Smooth muscle cell (in vitro differentiated cells): ENCODE measurements around the gene N4BP2L1. TPM values are rescaled to one million over a fixed set of nuclear protein-coding genes. Genes with fewer than 3 reads are reported as not detected.

ENCODE experiments used
- DNase-seq: peaks from one replicate; lab custom pipeline; 2025; ENCODE audit not compliant: unreplicated experiment; lab: John Stamatoyannopoulos, UW
- H2AFZ ChIP-seq: fragments of 200-600 bp; sonication (generic); 2 replicates; pipeline ENCODE4 v1.6.0; 2016; ENCODE audit warnings: antibody characterized with exemption, low read depth, mild to moderate bottlenecking
- H3F3A ChIP-seq: fragments of 200-600 bp; sonication (generic); 2 replicates; pipeline ENCODE4 v1.6.0; 2017; ENCODE audit warnings: antibody characterized with exemption, low read depth
- H3K27ac ChIP-seq: fragments of 200-600 bp; sonication (generic); 2 replicates; pipeline ENCODE4 v1.5.1; 2016; ENCODE audit warnings: low read depth, mild to moderate bottlenecking
- H3K27me3 ChIP-seq: fragments of 200-600 bp; sonication (generic); 2 replicates; pipeline ENCODE4 v1.6.1; 2016; ENCODE audit warnings: low read depth, mild to moderate bottlenecking
- H3K36me3 ChIP-seq: fragments of 200-600 bp; sonication (generic); 2 replicates; pipeline ENCODE4 v1.5.1; 2016; ENCODE audit warnings: low read depth
- H3K4me1 ChIP-seq: fragments of 200-600 bp; sonication (generic); 2 replicates; pipeline ENCODE4 v1.5.1; 2016; ENCODE audit warnings: low read depth
- H3K4me2 ChIP-seq: fragments of 200-600 bp; sonication (generic); 2 replicates; pipeline ENCODE4 v1.6.0; 2016; ENCODE audit warnings: mild to moderate bottlenecking
- H3K4me3 ChIP-seq: fragments of 200-600 bp; sonication (generic); 2 replicates; pipeline ENCODE4 v1.5.1; 2016; ENCODE audit warnings: mild to moderate bottlenecking
- H3K79me2 ChIP-seq: fragments of 200-600 bp; sonication (generic); 2 replicates; pipeline ENCODE4 v1.6.0; 2016; ENCODE audit warnings: low read depth, mild to moderate bottlenecking
- H3K9ac ChIP-seq: fragments of 200-600 bp; sonication (generic); 2 replicates; pipeline ENCODE4 v1.6.0; 2016; ENCODE audit warnings: low read depth
- H3K9me3 ChIP-seq: fragments of 200-600 bp; sonication (generic); replicated peaks from 2 replicates; pipeline ENCODE4 v1.5.1; 2016; ENCODE audit warnings: low read depth
- H4K20me1 ChIP-seq: fragments of 200-600 bp; sonication (generic); 2 replicates; pipeline ENCODE4 v1.6.0; 2016; ENCODE audit warnings: low read depth
- WGBS: methylation state at CpG from one replicate; pipeline ENCODE4 v1.1.7; 2016; ENCODE audit warnings: low lambda C conversion rate; 5-methylcytosine and 5-hydroxymethylcytosine counted together
- polyA plus RNA-seq: library from polyadenylated mRNA; unstranded; fragments of >200 nt; fragmentation: Nextera tagmentation; extraction: Ambion mirVana; gene quantifications from 2 replicates; pipeline ENCODE4 v1.2.1, GENCODE V29; 2016
- total RNA-seq: library from RNA; depleted of rRNA; stranded (reverse); fragments of >200 nt; gene quantifications from 2 replicates; pipeline ENCODE4 v1.2.3, GENCODE V29; 2014
- TF ChIP-seq, protein P1 (sequence below): fragments of 200-600 bp; sonication (generic); IDR thresholded peaks from 2 replicates; pipeline ENCODE4 v1.5.1; 2017; ENCODE audit warnings: borderline replicate concordance, mild to moderate bottlenecking, antibody characterized with exemption; ENCODE audit not compliant: insufficient read depth, poor library complexity, severe bottlenecking

N4BP2L1 gene
- total and polyA plus RNA-seq, 2 experiments from 2014 or later: 0.64 to 0.99 TPM

DNA sequence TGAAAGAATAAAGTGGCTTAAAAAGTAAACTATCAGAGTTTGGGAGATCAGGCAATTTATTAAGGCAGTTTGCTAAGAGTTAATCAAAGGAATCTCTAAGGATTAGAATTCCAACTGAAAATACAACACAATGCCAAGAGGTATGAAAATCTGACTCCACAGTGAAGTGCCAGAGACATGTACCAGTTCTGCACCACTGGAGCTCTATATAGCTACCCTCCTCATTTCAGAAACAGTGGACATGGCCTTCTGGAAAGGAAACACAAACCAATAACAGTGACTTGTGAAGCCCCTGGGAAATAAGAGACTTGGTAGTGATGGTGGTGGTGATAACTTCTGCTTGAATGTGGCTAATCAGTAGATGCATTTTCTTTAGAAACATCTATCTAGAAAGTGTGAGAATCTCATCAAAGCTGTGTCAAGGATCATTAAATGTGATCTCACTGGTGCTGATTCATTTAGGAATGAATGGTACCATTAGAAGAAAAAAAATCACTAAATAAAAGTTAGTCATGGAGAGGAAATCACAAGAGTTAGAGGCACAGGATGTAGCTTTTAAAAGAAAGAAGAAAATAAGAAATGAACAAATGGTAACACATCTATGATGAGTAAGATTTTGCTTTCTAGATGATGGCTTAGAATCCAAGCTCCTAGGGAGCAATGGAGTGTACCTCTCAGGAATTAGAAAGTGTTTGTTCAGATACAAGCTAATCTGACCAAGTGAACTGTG lies 20.1 kb upstream of the N4BP2L1 start:
- DNase-seq: no peak
- no peaks in the 10 kb centered on the region for H3K36me3 ChIP-seq

DNA sequence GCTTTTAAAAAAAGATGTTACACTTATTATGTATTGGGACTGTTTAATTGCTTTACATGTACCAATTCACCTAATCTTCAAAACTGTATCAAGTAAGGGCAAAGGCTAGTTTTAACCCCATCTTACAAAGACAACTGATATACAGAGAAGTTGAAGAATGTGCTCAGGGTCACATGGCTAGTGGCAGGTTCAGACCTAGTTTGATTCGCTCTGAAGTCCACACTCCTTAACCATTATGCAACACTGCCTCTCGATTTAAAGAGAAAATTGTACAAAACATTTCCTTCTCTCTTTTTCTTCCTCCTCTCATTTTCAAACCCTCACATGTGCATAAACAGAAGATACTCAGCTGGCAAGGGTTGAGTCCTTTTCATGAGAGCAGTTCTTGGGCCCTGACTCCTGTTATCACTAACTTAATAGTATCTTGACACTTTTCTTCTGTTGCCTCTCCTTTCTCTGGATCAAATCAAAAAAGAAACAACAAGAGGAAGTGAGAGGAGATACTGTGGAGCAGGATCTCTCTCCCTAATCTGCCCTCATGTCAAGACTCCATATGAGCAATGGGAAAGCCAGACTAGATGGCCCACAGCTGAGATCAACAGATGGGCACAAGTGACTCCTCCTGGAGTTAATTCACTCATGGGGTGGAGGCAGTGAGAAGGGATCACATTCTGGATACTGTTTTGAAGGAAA lies 19.0 kb upstream of the N4BP2L1 start:
- H3K27me3 ChIP-seq: no peaks in the 10 kb centered on the region
- no peaks in the 10 kb centered on the region for H3K36me3 ChIP-seq
- H3F3A ChIP-seq: no peaks in the 10 kb centered on the region
- no peak overlapping the region for H2AFZ ChIP-seq
- WGBS: 90% methylated on average over 2 of the region's 2 CpGs
- H3K27ac ChIP-seq: no peak overlapping the region
- H3K9me3 ChIP-seq: no peaks in the 10 kb centered on the region
- peaks cover 14% of the 10 kb centered on the region for H3K4me1 ChIP-seq
- no peaks in the 10 kb centered on the region for H4K20me1 ChIP-seq
- no peak overlapping the region for H3K4me2 ChIP-seq
- no peak for DNase-seq
- no peak overlapping the region for H3K9ac ChIP-seq
- no peak overlapping the region for H3K4me3 ChIP-seq
- TF ChIP-seq, protein P1, sequence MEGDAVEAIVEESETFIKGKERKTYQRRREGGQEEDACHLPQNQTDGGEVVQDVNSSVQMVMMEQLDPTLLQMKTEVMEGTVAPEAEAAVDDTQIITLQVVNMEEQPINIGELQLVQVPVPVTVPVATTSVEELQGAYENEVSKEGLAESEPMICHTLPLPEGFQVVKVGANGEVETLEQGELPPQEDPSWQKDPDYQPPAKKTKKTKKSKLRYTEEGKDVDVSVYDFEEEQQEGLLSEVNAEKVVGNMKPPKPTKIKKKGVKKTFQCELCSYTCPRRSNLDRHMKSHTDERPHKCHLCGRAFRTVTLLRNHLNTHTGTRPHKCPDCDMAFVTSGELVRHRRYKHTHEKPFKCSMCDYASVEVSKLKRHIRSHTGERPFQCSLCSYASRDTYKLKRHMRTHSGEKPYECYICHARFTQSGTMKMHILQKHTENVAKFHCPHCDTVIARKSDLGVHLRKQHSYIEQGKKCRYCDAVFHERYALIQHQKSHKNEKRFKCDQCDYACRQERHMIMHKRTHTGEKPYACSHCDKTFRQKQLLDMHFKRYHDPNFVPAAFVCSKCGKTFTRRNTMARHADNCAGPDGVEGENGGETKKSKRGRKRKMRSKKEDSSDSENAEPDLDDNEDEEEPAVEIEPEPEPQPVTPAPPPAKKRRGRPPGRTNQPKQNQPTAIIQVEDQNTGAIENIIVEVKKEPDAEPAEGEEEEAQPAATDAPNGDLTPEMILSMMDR: no peak
- no peaks in the 10 kb centered on the region for H3K79me2 ChIP-seq

More for the DNA sequence above, 20.1 kb upstream of the N4BP2L1 start:
- no peaks in the 10 kb centered on the region for H3K79me2 ChIP-seq
- no peak overlapping the region for H3K4me3 ChIP-seq
- H3K4me2 ChIP-seq: no peak overlapping the region
- TF ChIP-seq, protein P1: no peak
- H3K9me3 ChIP-seq: no peaks in the 10 kb centered on the region
- H3F3A ChIP-seq: no peaks in the 10 kb centered on the region
- H3K27me3 ChIP-seq: no peaks in the 10 kb centered on the region
- H2AFZ ChIP-seq: no peak overlapping the region
- H4K20me1 ChIP-seq: no peaks in the 10 kb centered on the region
- peaks cover 14% of the 10 kb centered on the region for H3K4me1 ChIP-seq
- no peak overlapping the region for H3K9ac ChIP-seq
- H3K27ac ChIP-seq: no peak overlapping the region

DNA sequence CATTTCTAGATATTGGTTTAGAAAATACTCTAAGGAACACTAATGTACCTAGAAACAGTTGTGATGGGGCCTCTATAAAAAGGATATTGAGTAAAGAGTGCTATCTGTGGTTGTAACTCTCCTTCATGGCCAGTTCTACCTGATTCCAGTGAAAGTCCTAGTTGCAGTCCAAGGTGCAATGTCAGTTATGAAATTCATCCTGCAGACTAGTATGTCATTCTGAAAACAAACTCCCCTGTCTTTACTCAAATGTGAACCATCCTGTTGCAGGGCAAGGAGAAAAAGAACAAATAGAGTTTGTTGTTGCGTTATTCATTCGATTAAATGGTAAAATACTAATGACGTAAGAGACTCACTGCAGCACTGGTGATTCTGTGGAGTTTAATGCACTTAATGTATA lies 18.3 kb upstream of the N4BP2L1 start:
- no peak overlapping the region for H3K9ac ChIP-seq
- H3K27ac ChIP-seq: no peak overlapping the region
- no peaks in the 10 kb centered on the region for H4K20me1 ChIP-seq
- H3K4me3 ChIP-seq: no peak overlapping the region
- H3K27me3 ChIP-seq: no peaks in the 10 kb centered on the region
- no peaks in the 10 kb centered on the region for H3K36me3 ChIP-seq
- TF ChIP-seq, protein P1: no peak
- 97% methylated on average over 3 of the region's 3 CpGs for WGBS
- no peak overlapping the region for H3K4me2 ChIP-seq
- H2AFZ ChIP-seq: no peak overlapping the region
- peaks cover 14% of the 10 kb centered on the region for H3K4me1 ChIP-seq
- H3F3A ChIP-seq: no peaks in the 10 kb centered on the region
- H3K9me3 ChIP-seq: no peaks in the 10 kb centered on the region
- no peaks in the 10 kb centered on the region for H3K79me2 ChIP-seq
- DNase-seq: no peak
